Loucy (cell line): ENCODE measurements around the gene HNRNPH2.

Source experiments
- H2AFZ ChIP-seq: fragments of 200-600 bp; sonication (generic); 2 replicates; pipeline ENCODE4 v1.6.0; 2016; ENCODE audit warnings: antibody characterized with exemption, mild to moderate bottlenecking, low read length, moderate library complexity
- H3F3A ChIP-seq: fragments of 200-600 bp; 2 replicates; pipeline ENCODE4 v1.6.0; 2016; ENCODE audit warnings: antibody characterized with exemption, low read depth, mild to moderate bottlenecking
- H3K27me3 ChIP-seq: fragments of 200-600 bp; sonication (generic); 2 replicates; pipeline ENCODE4 v1.6.1; 2014; ENCODE audit warnings: low read length, mild to moderate bottlenecking; ENCODE audit not compliant: insufficient read depth, poor library complexity, severe bottlenecking
- H3K36me3 ChIP-seq: fragments of 200-600 bp; sonication (generic); 2 replicates; pipeline ENCODE4 v1.6.1; 2016; ENCODE audit warnings: low read length; ENCODE audit not compliant: insufficient read depth
- H3K4me1 ChIP-seq: fragments of 200-600 bp; sonication (generic); 2 replicates; pipeline ENCODE4 v1.5.1; 2014; ENCODE audit warnings: low read length, mild to moderate bottlenecking; ENCODE audit not compliant: insufficient read depth, poor library complexity, severe bottlenecking
- H3K4me2 ChIP-seq: fragments of 200-600 bp; sonication (generic); 2 replicates; pipeline ENCODE4 v1.6.0; 2014; ENCODE audit warnings: antibody characterized with exemption, low read length, low read depth, mild to moderate bottlenecking; ENCODE audit not compliant: poor library complexity, severe bottlenecking
- H3K4me3 ChIP-seq: fragments of 200-600 bp; sonication (generic); 2 replicates; pipeline ENCODE4 v1.5.1; 2014; ENCODE audit warnings: low read length, mild to moderate bottlenecking, mixed read lengths; ENCODE audit not compliant: poor library complexity, severe bottlenecking
- H3K79me2 ChIP-seq: fragments of 200-600 bp; sonication (generic); 2 replicates; pipeline ENCODE4 v1.6.1; 2014; ENCODE audit warnings: low read length; ENCODE audit not compliant: insufficient read depth
- H3K9ac ChIP-seq: fragments of 200-600 bp; sonication (generic); 2 replicates; pipeline ENCODE4 v1.6.0; 2014; ENCODE audit warnings: mild to moderate bottlenecking, low read depth, low read length, moderate library complexity; ENCODE audit not compliant: poor library complexity, severe bottlenecking
- H3K9me2 ChIP-seq: fragments of 200-600 bp; sonication (generic); replicated peaks from 2 replicates; pipeline ENCODE4 v1.6.1; 2016; ENCODE audit warnings: low read depth, low read length, mixed read lengths
- H3K9me3 ChIP-seq: fragments of 200-600 bp; sonication (generic); 2 replicates; pipeline ENCODE4 v1.6.1; 2014; ENCODE audit warnings: mild to moderate bottlenecking, antibody characterized with exemption, low read length, low read depth; ENCODE audit not compliant: insufficient read depth
- H4K20me1 ChIP-seq: fragments of 200-600 bp; sonication (generic); 2 replicates; pipeline ENCODE4 v1.6.0; 2014; ENCODE audit warnings: antibody characterized with exemption, low read length, mild to moderate bottlenecking; ENCODE audit not compliant: insufficient read depth, poor library complexity, severe bottlenecking
- CTCF ChIP-seq: fragments of 200-600 bp; sonication (generic); conservative IDR thresholded peaks from 2 replicates; pipeline ENCODE4 v1.5.1; 2014; ENCODE audit warnings: mild to moderate bottlenecking, antibody characterized with exemption, low read length
- EZH2phosphoT487 ChIP-seq: fragments of 200-600 bp; IDR thresholded peaks from 2 replicates; pipeline ENCODE4 v1.6.1; 2018; ENCODE audit warnings: antibody characterized with exemption, mild to moderate bottlenecking, moderate library complexity, borderline replicate concordance

HNRNPH2 gene

GRCh38 chrX:101450961-101451360, 42.9 kb downstream of the HNRNPH2 start:
- TF ChIP-seq EZH2phosphoT487 (no peak), CTCF (no peak)

DNA sequence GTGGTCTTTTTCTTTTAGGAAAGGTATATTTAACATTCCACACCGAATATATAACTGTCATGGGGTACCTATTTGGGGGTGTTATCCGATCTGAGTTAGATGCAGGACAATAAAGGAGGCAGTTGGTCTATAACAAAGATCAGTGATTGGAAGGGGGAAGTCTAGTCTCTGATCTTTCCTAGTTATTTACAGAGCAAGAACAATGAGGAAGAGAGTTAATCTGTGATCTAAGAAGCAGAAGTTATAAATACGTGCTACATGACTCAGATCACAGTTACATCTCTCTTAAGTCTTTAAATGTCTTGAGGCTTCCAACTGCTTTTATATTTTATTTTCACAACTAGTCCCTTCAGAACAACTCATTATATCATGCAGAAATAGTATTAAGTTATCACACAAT, 44.0 kb downstream of the HNRNPH2 start:
- Histone ChIP-seq H3K79me2 (no peaks in the 10 kb centered on the region), H3K27me3 (no peaks in the 10 kb centered on the region), H3K4me2 (no peak overlapping the region), H3K9ac (no peak overlapping the region), H2AFZ (no peak overlapping the region), H3K9me2 (no peaks in the 10 kb centered on the region), H3F3A (no peaks in the 10 kb centered on the region), H3K4me3 (no peak overlapping the region), H3K4me1 (no peaks in the 10 kb centered on the region), H3K36me3 (no peaks in the 10 kb centered on the region), H3K9me3 (no peaks in the 10 kb centered on the region), H4K20me1 (no peaks in the 10 kb centered on the region)
- TF ChIP-seq CTCF (no peak), EZH2phosphoT487 (no peak)

More at GRCh38 chrX:101450961-101451360, 42.9 kb downstream of the HNRNPH2 start:
- no peaks in the 10 kb centered on the region for H3F3A ChIP-seq
- H3K4me3 ChIP-seq: no peak overlapping the region
- no peaks in the 10 kb centered on the region for H3K79me2 ChIP-seq
- H3K9ac ChIP-seq: no peak overlapping the region
- no peaks in the 10 kb centered on the region for H3K9me2 ChIP-seq
- no peaks in the 10 kb centered on the region for H3K36me3 ChIP-seq
- H4K20me1 ChIP-seq: no peaks in the 10 kb centered on the region
- no peaks in the 10 kb centered on the region for H3K4me1 ChIP-seq
- no peaks in the 10 kb centered on the region for H3K27me3 ChIP-seq
- no peak overlapping the region for H3K4me2 ChIP-seq
- no peak overlapping the region for H2AFZ ChIP-seq
- no peaks in the 10 kb centered on the region for H3K9me3 ChIP-seq

DNA sequence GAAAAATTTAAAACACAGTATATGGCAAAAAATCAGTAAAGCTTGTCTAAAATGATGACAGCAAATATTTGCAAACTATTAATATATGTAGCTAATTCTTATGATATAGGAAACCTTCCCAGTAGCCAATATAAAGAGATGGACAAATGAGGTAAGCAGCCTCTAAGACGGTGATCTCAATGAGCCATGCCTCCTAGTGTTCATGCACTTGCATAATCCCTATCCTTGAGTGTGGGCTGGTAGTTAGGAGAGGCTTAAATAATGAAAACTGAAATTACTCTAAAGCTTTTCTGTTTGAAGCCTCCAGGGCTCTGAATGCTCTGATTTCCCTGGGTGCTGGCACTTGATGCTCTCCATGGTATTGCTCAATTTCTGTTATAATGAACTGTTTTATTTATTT, 52.6 kb downstream of the HNRNPH2 start:
- Histone ChIP-seq H3K4me3 (no peak overlapping the region), H3K79me2 (no peaks in the 10 kb centered on the region), H2AFZ (no peak overlapping the region), H3K9me2 (no peaks in the 10 kb centered on the region), H4K20me1 (no peaks in the 10 kb centered on the region), H3K36me3 (no peaks in the 10 kb centered on the region), H3K9me3 (no peaks in the 10 kb centered on the region), H3F3A (no peaks in the 10 kb centered on the region), H3K27me3 (no peaks in the 10 kb centered on the region), H3K4me1 (no peaks in the 10 kb centered on the region), H3K9ac (no peak overlapping the region), H3K4me2 (no peak overlapping the region)
- no peak for TF ChIP-seq CTCF
- TF ChIP-seq EZH2phosphoT487: no peak
